GM12865 (cell line): ENCODE measurements around the gene FAM20A.

Experiments used
- DNase-seq: peaks from one replicate; pipeline ENCODE4 v3.0.0; 2010; ENCODE audit warnings: low read depth
- H3K4me3 ChIP-seq: 2 replicates; pipeline ENCODE4 v1.5.1; 2011; ENCODE audit warnings: mild to moderate bottlenecking, low read depth, low read length, control low read depth
- CTCF ChIP-seq: IDR thresholded peaks from 2 replicates; pipeline ENCODE4 v1.5.1; 2011; ENCODE audit warnings: low read length, control low read depth, low read depth, inconsistent platforms; ENCODE audit not compliant: insufficient read depth; ENCODE audit errors: missing control alignments

The FAM20A gene

GRCh38 chr17:68592009-68592408 is 9.2 kb downstream of the FAM20A start:
- no peak overlapping the region for H3K4me3 ChIP-seq

GRCh38 chr17:68591583-68591982 is 9.6 kb downstream of the FAM20A start:
- no peak for TF ChIP-seq CTCF
- DNase-seq = no peak
- H3K4me3 ChIP-seq = no peak overlapping the region

More at GRCh38 chr17:68592009-68592408, 9.2 kb downstream of the FAM20A start:
- DNase-seq = no peak
- no peak for TF ChIP-seq CTCF

GRCh38 chr17:68589086-68589485 is 12.1 kb downstream of the FAM20A start:
- no peak for DNase-seq
- no peak for TF ChIP-seq CTCF
- H3K4me3 ChIP-seq = no peak overlapping the region

- no peak for TF ChIP-seq CTCF
- DNase-seq = no peak
- no peak overlapping the region for H3K4me3 ChIP-seq
These were observed 12.8 kb downstream of the FAM20A start for GRCh38 chr17:68588362-68588761.

GRCh38 chr17:68587847-68588246 is 13.3 kb downstream of the FAM20A start:
- no peak overlapping the region for H3K4me3 ChIP-seq
- DNase-seq = no peak
- TF ChIP-seq CTCF = no peak

GRCh38 chr17:68587026-68587425 is 14.1 kb downstream of the FAM20A start:
- TF ChIP-seq CTCF = no peak
- no peak overlapping the region for H3K4me3 ChIP-seq
- no peak for DNase-seq

GRCh38 chr17:68585643-68586042 is 15.5 kb downstream of the FAM20A start:
- no peak overlapping the region for H3K4me3 ChIP-seq
- no peak for DNase-seq
- TF ChIP-seq CTCF = no peak
